Effector memory CD8-positive, alpha-beta T cell (primary cell): Measurements from ENCODE around the gene GBP6.
"Not testable (repeated sequence)": the region's sequence is repeated elsewhere in the genome, so short reads cannot be mapped to it uniquely, and the experiment has no call there.

Experiments used
- ATAC-seq: fragments of 150-1000 bp; cut with Tn5 transposase; replicated peaks from 2 replicates; pipeline ENCODE4 v1.10.0; 2021; ENCODE audit warnings: mild to moderate bottlenecking, moderate library complexity
- DNase-seq, 3 experiments: peaks; one replicate each; pipeline ENCODE4 v3.0.0; 2021
- H3K27ac Mint-ChIP-seq, 2 donors: one replicate each; pipeline ENCODE4 v1.8.0; 2022; ENCODE audit warnings: mild to moderate bottlenecking in 2 of 2, mixed read lengths in 2 of 2, moderate library complexity in 2 of 2
- H3K27me3 Mint-ChIP-seq, 2 donors: one replicate each; pipeline ENCODE4 v1.8.0; 2022; ENCODE audit warnings: mixed read lengths in 2 of 2
- H3K36me3 Mint-ChIP-seq: one replicate; pipeline ENCODE4 v1.8.0; 2022; ENCODE audit warnings: mild to moderate bottlenecking, moderate library complexity, mixed read lengths; ENCODE audit not compliant: insufficient read depth
- H3K4me1 Mint-ChIP-seq, 2 donors: one replicate each; pipeline ENCODE4 v1.8.0; 2022; ENCODE audit warnings: low read depth in 2 of 2, mixed read lengths in 2 of 2
- H3K4me3 Mint-ChIP-seq, 2 donors: one replicate each; pipeline ENCODE4 v1.8.0; 2022; ENCODE audit warnings: mild to moderate bottlenecking in 2 of 2, mixed read lengths in 2 of 2, moderate library complexity in 2 of 2
- H3K9me3 Mint-ChIP-seq, 2 donors: one replicate each; pipeline ENCODE4 v1.8.0; 2022; ENCODE audit warnings: mixed read lengths in 2 of 2

Gene GBP6

DNA sequence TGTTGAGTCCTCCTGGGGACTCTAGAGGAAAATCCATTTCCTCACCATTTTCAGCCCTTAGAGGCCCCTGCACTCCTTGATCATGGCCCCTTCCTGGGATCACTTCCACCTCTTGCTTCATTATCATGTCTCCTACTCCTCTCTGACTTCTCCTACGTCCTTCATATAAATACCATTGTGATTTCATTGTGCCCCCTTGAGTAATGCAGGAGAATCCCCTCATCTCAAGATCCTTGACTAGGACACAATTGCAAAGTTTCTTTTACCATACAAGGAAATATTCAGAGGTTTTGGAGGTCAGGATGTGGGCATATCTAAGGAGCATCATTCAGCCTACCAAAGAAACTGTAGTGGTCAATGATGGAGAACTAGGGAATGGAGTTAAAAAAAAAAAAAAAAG lies 8.8 kb upstream of the GBP6 start:
- H3K9me3 Mint-ChIP-seq, result no peaks in the 10 kb centered on the region
- H3K27ac Mint-ChIP-seq, result no peak overlapping the region
- H3K27me3 Mint-ChIP-seq, result no peaks in the 10 kb centered on the region
- H3K4me1 Mint-ChIP-seq, result peaks cover 10 to 22% of the 10 kb centered on the region in 2 donors
- ATAC-seq (no peak), DNase-seq (no peak)
- no peaks in the 10 kb centered on the region for H3K36me3 Mint-ChIP-seq
- H3K4me3 Mint-ChIP-seq, result no peak overlapping the region

DNA sequence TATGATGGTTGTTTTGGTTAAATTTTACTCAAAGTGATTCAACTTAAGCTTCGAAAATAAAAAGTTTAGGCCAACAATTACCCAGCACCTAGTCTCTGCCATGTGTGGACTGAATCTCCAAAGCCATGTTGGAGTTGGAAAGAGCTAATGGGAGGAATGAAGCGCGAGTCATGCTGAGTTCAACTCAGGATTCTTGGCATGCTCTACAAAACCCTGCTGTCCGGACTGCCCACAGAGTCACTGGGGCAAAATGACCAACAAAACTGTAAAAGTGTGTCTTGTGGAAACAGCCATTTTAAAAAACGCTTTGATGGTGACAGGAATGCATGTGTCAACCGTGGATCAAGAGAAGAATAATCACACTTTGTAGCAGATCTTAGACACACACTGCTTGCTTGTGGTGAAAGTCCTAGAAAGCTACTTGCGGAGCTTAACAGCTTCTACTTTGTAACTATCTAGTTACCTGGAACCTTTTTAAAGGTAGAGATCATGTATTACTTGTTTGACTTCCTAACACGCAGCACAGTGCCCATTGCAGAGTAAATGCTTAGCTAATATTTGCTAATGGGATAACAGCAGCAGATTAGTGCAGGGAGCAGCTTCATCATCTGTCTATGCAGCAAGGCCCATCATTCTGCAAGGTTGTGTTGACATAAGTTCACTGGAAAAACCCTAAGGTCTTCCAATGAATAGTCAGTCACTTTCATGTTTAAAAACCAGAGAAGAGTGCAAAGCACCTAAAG lies 7.0 kb upstream of the GBP6 start:
- Mint-ChIP-seq H3K4me3 (no peak overlapping the region), H3K9me3 (no peaks in the 10 kb centered on the region), H3K27me3 (no peaks in the 10 kb centered on the region), H3K27ac (peak overlapping the region in 1 of 2 donors; percentile 30), H3K36me3 (no peaks in the 10 kb centered on the region), H3K4me1 (peaks cover 10 to 22% of the 10 kb centered on the region in 2 donors)
- DNase-seq (no peak), ATAC-seq (no peak)

DNA sequence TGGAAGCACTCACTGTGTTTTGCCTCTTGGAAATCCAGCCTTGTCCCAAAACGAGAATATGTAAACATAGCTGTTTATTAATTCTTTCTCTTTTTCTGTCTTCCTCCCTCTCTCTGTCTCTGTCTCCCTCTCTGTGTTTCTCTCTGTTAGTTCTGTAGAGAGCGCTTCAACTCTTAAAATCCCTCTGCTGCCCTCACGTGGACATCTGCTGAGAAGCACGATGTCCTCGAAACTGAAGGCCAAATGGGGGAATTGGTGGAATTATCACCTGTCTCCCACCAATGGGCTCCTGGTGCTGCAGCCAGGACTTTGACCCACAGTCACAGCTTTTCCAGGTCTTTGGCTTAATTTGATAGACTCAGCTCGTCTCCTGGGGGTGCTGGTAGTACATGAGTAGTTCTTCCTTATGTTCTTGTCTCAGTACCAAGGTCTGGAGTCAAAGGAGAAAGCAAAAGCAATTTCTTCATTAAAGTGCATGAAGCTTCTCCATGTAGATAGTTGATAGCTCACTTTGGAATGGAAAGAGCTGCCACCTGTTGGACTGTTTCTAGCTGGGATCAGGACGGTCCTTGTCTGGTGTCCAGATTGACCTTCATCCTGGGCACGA lies 5.5 kb upstream of the GBP6 start:
- Mint-ChIP-seq H3K4me1 (peaks cover 12 to 28% of the 10 kb centered on the region in 2 donors), H3K36me3 (no peaks in the 10 kb centered on the region), H3K9me3 (no peaks in the 10 kb centered on the region), H3K27me3 (no peaks in the 10 kb centered on the region), H3K27ac (peak overlapping the region in 1 of 2 donors; percentile 67), H3K4me3 (peak overlapping the region; percentile 1 to 19)
- DNase-seq, result peak; percentile 77 to 86 (median 85)
- peak; percentile 98 for ATAC-seq

DNA sequence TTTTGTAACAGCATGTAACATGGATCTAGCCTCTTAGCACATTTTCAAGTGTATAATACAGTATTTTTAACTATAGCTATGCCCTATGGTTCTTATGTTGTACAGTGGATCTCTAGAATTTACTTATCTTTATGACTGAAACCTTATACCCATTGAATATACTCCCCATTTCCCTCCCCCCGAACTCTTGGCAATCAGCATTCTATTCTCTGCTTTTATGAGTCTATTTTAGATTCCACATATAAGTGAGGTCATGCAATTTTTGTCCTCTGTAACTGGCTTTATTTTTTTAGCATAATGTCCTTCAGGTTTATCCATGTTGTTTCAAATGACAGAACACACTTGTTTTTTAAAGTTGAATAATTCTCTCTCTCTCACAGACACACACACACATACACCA lies 3.1 kb upstream of the GBP6 start:
- Mint-ChIP-seq H3K27me3 (no peaks in the 10 kb centered on the region), H3K27ac (no peak overlapping the region), H3K4me3 (no peak overlapping the region), H3K36me3 (no peaks in the 10 kb centered on the region), H3K4me1 (peaks cover 17 to 21% of the 10 kb centered on the region in 2 donors), H3K9me3 (no peaks in the 10 kb centered on the region)
- DNase-seq (no peak), ATAC-seq (no peak)

DNA sequence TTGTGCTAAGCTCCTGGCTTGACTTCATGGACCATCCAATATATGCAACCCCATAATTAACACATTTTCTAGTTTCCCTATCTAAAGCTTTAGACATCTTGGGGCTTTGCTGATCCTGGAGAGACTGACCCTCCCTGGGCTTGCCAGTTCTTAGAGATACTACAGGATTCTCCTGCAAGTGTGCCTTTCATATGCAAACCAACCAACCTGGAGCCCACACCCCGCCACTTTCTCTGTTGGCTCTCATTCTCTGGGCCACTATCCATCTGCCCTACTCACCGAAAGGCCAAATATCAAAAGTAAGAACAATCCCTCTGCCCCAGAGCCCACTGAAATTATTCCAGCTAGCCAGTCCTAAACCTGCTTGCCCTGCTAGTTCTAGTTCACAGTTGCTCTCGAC lies 2.2 kb upstream of the GBP6 start:
- Mint-ChIP-seq H3K4me3 (no peak overlapping the region), H3K27ac (no peak overlapping the region), H3K9me3 (no peaks in the 10 kb centered on the region), H3K36me3 (no peaks in the 10 kb centered on the region), H3K27me3 (no peaks in the 10 kb centered on the region), H3K4me1 (peaks cover 17 to 21% of the 10 kb centered on the region in 2 donors)
- DNase-seq (no peak), ATAC-seq (no peak)

DNA sequence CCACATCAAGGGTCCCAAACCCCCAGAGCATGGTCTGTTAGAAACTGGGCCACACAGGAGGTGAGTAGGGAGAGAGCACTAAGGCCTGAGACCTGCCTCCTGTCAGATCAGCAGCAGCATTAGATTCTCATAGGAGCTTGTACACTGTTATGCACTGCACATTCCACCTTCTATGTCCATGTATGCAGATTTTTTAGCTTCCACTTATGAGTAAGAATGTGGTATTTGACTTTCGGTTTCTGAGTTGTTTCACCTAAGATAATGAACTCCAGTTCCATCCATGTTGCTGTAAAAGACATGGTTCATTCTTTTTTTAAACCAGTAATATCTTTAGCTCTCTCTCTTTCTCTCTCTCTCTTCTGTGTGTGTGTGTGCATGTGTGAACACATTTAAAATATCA lies 663 bp upstream of the GBP6 start:
- H3K4me3 Mint-ChIP-seq, result no peak overlapping the region
- H3K9me3 Mint-ChIP-seq, result no peaks in the 10 kb centered on the region
- ATAC-seq (peak; percentile 42), DNase-seq (no peak)
- no peaks in the 10 kb centered on the region for H3K36me3 Mint-ChIP-seq
- peak overlapping the region; percentile 45 to 92 for H3K27ac Mint-ChIP-seq
- H3K4me1 Mint-ChIP-seq, result peaks cover 12 to 14% of the 10 kb centered on the region in 2 donors
- H3K27me3 Mint-ChIP-seq, result no peaks in the 10 kb centered on the region

DNA sequence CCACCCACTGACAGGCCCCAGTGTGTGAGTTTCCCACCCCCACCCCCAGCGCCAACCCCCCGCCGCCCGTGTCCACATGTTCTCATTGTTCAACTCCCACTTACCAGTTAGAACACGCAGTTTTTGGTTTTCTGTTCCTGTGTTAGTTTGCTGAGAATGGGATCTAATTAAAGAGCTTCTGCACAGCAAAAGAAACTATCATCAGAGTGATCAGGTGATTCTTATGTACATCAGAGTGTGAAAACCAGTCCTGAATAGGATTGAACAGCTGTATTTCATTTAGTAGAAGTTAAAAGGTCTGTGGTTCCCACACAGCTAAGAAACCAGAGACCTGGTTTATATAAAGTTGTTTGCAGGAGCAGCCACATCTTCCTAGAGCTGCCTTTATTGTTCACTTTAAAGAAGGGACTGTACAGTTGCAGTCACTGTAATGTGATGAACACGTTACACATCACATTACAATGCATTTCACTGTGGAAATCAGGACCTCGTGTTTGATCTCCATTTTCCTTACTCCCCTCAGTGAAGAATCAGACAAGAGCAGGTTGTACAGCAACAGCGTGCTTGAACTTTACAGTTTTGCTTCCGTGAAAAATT lies 1.2 kb downstream of the GBP6 start:
- peaks cover 10 to 11% of the 10 kb centered on the region in 2 donors for H3K4me1 Mint-ChIP-seq
- no peak overlapping the region for H3K4me3 Mint-ChIP-seq
- H3K36me3 Mint-ChIP-seq, result no peaks in the 10 kb centered on the region
- DNase-seq (no peak), ATAC-seq (no peak)
- no peaks in the 10 kb centered on the region for H3K9me3 Mint-ChIP-seq
- peaks cover 0 to 8% of the 10 kb centered on the region in 2 donors for H3K27me3 Mint-ChIP-seq
- no peak overlapping the region for H3K27ac Mint-ChIP-seq

DNA sequence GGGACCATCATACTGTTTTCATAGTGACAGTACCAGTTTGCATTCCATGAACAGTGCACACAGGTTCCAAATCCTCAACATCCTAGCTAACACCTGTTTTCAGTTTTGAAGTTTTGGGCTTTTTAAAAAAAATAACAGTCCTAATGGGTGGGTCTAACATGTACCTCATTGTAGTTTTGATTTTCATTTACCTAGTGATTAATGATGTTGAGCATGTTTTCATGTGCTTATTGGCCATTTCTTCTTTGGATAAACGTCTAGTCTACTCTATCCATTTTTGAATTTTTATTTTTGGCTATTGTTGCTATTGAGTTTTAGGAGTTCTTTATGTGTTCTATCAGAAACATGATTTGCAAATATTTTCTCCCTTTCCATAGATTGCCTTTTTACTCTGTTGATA lies 3.4 kb downstream of the GBP6 start:
- ATAC-seq, result no peak
- DNase-seq, result no peak
- Mint-ChIP-seq H3K4me3 (no peak overlapping the region), H3K9me3 (no peaks in the 10 kb centered on the region), H3K27ac (no peak overlapping the region), H3K27me3 (peaks cover 0 to 8% of the 10 kb centered on the region in 2 donors), H3K36me3 (no peaks in the 10 kb centered on the region), H3K4me1 (peaks cover 10 to 11% of the 10 kb centered on the region in 2 donors)

DNA sequence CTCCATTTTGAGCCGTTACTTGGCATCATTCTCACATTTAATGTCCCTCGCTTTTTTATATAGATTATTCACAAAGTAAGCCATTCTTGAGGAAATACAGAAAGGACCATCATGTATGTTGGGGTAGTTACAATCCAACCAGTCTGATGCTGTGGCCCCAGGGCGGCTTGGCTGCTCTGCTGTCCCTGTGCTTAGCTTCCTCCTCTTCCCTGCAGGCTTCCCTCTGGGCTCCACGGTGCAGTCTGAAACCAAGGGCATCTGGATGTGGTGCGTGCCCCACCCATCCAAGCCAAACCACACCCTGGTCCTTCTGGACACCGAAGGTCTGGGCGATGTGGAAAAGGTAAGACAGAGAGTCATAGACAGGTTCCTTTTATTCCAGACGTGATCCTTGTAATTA lies 5.5 kb downstream of the GBP6 start:
- Mint-ChIP-seq H3K27me3 (peaks cover 0 to 8% of the 10 kb centered on the region in 2 donors), H3K4me3 (no peak overlapping the region), H3K36me3 (no peaks in the 10 kb centered on the region), H3K9me3 (no peaks in the 10 kb centered on the region), H3K27ac (no peak overlapping the region), H3K4me1 (peaks cover 0 to 1% of the 10 kb centered on the region in 2 donors)
- DNase-seq (no peak), ATAC-seq (no peak)

DNA sequence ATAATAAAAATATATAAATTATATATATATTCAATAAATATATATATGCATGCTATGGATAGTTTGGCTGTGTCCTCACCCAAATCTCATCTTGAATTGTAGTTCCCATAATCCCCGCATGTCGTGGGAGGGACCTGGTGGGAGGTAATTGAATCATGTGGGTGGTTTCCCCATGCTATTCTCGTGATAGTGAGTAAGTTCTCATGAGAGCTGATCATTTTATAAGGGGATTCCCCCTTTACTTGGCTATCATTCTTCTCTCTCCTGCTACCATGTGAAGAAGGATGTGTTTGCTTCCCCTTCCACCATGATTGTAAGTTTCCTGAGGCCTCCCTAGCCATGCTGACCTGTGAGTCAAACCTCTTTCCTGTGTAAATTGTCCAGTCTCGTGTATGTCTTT lies 10.0 kb downstream of the GBP6 start:
- H3K27ac Mint-ChIP-seq, ATAC-seq, H3K4me3 Mint-ChIP-seq, H3K9me3 Mint-ChIP-seq, H3K27me3 Mint-ChIP-seq, DNase-seq, H3K36me3 Mint-ChIP-seq, H3K4me1 Mint-ChIP-seq: not testable (repeated sequence)

DNA sequence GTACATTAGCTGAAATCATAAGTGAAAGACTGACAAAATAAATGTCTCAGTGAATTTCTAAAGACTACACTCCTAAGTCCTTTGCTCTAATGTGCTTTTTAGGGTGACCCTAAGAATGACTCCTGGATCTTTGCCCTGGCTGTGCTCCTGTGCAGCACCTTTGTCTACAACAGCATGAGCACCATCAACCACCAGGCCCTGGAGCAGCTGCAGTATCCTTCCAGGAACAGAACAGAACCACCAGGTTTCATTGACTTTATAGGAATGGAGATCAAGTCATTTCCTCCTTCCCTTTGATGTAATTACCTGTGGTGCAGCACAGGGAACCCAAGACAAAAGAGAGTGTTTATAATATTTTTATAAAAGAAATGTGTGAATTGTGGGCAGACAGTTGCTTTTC lies 14.1 kb downstream of the GBP6 start:
- Mint-ChIP-seq H3K27ac (no peak overlapping the region), H3K27me3 (no peaks in the 10 kb centered on the region), H3K9me3 (no peaks in the 10 kb centered on the region), H3K4me3 (no peak overlapping the region), H3K4me1 (no peaks in the 10 kb centered on the region), H3K36me3 (no peaks in the 10 kb centered on the region)
- DNase-seq (no peak), ATAC-seq (no peak)

DNA sequence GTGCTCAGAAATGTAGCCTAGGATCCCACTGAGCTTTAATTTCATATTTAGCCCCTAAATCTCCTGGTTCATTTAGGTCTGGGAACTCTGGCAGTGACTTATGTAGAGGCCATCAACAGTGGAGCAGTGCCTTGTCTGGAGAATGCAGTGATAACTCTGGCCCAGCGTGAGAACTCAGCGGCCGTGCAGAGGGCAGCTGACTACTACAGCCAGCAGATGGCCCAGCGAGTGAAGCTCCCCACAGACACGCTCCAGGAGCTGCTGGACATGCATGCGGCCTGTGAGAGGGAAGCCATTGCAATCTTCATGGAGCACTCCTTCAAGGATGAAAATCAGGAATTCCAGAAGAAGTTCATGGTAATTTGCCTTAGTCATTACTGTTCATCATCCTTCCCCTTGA lies 17.8 kb downstream of the GBP6 start:
- Mint-ChIP-seq H3K9me3 (no peaks in the 10 kb centered on the region), H3K36me3 (no peaks in the 10 kb centered on the region), H3K27me3 (no peaks in the 10 kb centered on the region), H3K4me3 (no peak overlapping the region), H3K27ac (no peak overlapping the region), H3K4me1 (no peaks in the 10 kb centered on the region)
- DNase-seq (no peak), ATAC-seq (no peak)

DNA sequence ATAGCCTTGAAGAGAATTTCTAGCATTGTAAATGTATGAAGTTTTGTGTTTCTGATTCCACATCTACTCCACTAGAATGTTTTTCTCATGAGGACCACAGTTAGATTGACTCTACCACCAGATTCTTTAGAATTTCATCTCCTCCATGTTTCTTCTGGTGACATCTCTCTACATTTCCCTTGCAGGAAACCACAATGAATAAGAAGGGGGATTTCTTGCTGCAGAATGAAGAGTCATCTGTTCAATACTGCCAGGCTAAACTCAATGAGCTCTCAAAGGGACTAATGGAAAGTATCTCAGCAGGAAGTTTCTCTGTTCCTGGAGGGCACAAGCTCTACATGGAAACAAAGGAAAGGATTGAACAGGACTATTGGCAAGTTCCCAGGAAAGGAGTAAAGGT lies 18.6 kb downstream of the GBP6 start:
- ATAC-seq, result no peak
- Mint-ChIP-seq H3K27me3 (no peaks in the 10 kb centered on the region), H3K4me3 (no peak overlapping the region), H3K36me3 (no peaks in the 10 kb centered on the region), H3K9me3 (no peaks in the 10 kb centered on the region), H3K4me1 (no peaks in the 10 kb centered on the region), H3K27ac (no peak overlapping the region)
- no peak for DNase-seq

DNA sequence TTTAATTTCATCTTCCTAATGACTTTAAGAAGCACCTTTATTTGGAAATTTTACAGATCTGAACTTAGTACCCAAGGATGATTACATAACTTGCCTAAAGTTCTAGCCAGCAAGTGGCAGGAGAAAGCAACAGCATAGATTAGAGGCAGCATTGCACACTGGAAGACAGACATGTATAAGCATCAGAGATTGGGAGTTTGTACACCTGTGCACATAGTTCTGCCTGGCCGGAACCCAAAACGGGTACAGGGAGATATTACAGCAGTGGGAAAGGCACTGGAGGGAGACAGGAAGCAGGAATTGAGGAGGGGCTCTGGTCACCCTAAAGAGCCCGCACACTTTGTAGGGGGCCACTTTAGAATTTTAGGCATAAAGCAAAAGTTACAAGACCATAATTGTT lies 19.3 kb downstream of the GBP6 start:
- no peak overlapping the region for H3K4me3 Mint-ChIP-seq
- H3K36me3 Mint-ChIP-seq, result no peaks in the 10 kb centered on the region
- no peak overlapping the region for H3K27ac Mint-ChIP-seq

More for the DNA sequence above, 19.3 kb downstream of the GBP6 start:
- ATAC-seq (no peak), DNase-seq (no peak)
- H3K9me3 Mint-ChIP-seq, result no peaks in the 10 kb centered on the region
- H3K27me3 Mint-ChIP-seq, result no peaks in the 10 kb centered on the region
- H3K4me1 Mint-ChIP-seq, result no peaks in the 10 kb centered on the region
